ENCODE results near the gene ITPKB.

ITPKB gene

DNA sequence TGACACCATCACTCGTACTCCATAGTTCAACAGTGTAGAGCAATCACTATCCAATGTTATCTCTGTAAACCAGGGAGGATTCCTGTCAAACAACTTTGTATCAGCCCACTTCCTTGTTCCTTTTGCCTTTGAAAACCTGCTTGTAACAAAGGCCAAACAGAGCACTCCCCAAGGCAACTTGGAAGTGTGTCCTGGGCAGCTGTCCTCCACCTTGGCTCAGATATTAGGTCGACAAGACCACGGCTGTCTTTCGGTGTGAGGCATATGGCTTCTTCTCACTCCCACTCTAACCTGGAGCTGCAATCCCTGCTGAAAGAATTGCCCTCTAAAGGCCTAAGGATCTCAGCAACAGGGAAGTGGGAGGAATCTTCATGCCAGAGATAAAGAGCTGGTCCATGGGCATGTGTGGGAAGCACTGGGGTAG is 66.7 kb downstream of the ITPKB start:
- no peak for DNase-seq (ENCODE audit: insufficient read length, low spot score)
- FAIRE-seq, result no peak

DNA sequence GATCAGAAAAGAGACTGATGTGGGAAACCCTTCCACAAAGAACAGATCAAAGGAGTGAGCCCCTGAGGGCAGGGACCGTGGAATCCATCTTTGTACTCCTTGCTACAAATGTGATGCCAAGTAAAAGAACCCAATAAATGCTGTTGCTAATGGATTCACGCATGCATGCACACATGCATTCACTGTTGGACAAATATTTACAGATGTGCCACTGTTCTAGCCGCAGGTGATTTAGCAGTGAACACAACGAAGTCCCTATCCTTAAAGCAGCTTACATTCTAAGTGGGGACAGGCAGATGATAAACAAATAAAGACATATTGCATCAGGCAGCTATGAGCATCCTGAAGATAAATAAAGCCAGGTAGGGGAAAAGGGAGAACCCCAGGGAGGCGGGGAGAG is 67.8 kb downstream of the ITPKB start:
- FAIRE-seq, result no peak
- DNase-seq (ENCODE audit: insufficient read length, low spot score), result no peak

DNA sequence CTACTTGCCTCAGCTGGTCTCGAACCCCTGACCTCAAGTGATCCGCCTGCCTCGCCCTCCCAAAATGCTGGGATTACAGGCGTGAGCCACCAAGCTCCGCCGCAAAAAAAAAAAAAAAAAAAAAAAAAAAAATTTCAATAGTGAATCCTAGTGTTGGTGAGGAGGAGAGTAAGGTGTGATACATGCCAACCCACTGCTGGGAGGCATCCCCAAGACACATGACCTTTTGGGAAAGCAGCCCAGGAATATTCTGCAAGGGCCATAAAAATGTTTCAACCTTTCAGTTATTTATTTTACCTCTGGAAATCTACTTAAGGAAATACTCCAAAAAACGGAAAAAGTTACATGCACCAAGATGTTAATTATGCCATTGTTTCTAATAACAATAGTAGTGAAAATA is 69.0 kb downstream of the ITPKB start:
- no peak for FAIRE-seq
- DNase-seq (ENCODE audit: insufficient read length, low spot score), result no peak

DNA sequence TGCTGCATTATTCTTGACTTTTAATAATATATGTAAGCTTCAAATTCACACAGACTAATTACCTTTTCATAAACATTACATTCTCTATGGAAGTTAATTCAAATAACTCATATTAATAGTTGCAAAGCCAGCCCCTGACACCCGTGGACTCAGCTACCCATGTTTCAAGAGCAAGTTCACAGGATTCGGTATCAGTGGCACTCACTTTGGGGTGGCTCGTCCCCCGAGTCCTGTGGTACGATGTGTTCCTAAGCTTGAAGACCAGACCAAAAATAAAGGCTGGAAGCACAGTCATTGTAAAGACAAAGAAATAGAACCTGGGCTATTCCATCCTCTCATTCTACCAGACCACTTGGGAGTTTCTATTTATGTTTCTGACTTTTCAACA is 70.9 kb downstream of the ITPKB start:
- DNase-seq (ENCODE audit: insufficient read length, low spot score) (no peak), FAIRE-seq (no peak)

DNA sequence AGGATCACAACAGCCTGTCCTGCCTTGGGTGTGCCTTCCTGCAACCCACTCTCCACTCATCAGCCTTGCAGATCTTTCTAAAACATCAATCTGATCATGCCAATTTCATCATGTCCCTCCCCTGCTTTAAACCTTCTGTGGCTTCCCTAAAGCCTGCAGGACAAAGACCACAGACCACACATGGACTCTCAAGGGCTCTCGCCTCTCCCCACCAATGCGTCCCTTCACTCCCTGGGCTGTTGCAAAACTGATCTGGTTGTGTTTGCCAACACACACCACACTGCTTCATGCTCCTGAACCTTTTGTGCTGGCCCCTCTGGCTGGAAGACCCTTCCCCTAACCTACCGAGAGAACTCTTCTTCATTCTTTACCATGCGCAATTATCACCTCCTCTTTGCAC is 72.4 kb downstream of the ITPKB start:
- DNase-seq (ENCODE audit: insufficient read length, low spot score) (no peak), FAIRE-seq (no peak)

DNA sequence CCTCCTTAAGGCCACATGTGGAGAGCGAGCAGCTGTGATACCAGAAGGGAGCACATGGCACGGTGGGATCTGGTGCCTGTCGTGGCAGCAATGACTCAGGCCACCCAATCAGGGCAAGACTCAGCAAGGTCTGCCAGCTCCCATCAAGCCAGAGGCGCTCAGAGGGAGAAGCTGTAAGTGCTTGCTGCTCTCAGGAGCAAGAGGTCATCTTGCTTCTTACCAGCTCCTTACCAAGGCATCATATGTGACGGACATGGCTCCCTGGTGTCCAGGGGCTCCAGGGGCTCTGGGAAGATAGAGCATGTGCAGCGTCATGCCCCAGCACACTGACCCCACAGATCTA is 72.9 kb downstream of the ITPKB start:
- FAIRE-seq (no peak), DNase-seq (ENCODE audit: insufficient read length, low spot score) (no peak)

DNA sequence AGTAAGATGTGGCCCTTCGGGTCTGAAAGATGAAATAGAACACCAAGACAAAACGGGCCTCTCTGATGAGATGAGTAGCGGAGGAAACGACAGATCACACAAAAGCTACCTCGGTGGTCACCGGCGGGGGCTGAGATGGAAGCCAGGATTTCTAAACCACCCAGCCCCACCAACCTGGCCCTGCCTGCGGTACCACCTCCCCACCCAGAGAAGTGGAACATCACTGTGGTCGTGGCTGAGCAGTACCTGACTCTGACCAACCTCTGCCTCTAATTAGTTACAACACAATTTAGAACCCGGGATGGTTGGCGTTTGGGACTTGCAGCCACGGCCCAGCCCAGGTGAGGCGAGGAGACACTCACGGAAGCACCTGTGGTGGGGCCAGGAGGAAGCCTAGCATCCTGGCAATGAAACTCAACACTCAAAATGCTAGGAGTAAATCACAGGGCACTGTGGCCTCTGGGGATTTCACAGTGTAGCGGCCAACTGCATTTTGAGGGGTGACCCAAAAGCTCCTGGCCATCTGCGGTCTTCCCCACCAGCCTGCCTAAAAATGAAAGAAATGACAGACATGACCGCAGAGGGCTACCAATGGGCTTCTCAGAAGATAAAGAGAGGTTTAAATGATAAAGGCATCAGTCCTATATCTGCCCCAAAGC is 73.4 kb downstream of the ITPKB start:
- no peak for FAIRE-seq
- no peak for DNase-seq (ENCODE audit: insufficient read length, low spot score)

DNA sequence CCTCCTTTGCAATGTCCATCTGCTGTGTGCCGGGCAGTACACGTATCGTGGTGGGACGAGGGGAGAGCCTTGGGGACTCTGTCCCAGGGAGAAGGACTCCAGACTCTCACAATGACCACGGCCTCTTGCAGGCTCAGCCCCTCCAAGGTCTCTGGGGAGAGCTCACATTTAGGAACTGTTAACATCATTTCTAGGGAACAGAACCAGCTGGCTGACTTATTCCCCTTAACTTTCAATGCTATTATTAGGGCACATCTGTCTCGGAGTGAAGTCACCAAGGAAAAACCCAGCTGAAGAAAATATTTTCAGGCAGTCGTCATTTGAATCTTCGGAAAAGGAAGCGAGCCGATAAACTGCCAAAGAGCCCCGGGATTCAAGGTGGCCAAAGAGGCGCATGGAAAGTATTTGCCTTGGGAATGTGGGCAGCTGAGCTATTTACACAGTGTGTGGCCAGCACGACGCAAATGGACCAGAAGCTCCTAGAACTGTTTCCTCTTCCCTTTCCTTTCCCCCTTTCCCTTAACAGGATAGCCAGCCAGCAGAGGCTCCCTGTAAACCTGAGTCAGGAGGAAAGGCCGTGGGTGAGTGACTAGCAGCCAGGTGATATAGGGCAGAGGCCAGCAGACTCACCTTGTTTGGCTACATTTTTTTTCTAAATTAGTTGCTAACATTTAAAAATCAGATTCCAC is 74.5 kb downstream of the ITPKB start:
- no peak for FAIRE-seq
- no peak for DNase-seq (ENCODE audit: insufficient read length, low spot score)

DNA sequence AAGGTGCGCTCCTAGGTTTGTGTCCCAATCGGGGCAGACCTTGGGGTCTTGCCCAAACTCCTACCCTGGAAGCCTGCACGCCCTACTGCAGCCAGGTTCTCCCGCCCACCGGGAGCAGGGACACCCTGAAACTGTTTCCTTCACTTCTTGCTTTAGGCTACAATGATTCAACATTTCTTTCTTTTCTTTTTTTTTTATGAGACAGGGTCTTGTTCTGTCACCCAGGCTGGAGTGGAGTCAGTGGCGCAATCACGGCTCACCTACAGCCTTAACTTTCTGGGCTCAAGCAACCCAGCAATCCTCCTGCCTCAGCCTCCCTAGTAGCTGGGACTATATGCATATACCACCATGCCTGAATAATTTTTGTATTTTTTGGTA is 75.8 kb downstream of the ITPKB start:
- FAIRE-seq (no peak), DNase-seq (ENCODE audit: insufficient read length, low spot score) (no peak)

DNA sequence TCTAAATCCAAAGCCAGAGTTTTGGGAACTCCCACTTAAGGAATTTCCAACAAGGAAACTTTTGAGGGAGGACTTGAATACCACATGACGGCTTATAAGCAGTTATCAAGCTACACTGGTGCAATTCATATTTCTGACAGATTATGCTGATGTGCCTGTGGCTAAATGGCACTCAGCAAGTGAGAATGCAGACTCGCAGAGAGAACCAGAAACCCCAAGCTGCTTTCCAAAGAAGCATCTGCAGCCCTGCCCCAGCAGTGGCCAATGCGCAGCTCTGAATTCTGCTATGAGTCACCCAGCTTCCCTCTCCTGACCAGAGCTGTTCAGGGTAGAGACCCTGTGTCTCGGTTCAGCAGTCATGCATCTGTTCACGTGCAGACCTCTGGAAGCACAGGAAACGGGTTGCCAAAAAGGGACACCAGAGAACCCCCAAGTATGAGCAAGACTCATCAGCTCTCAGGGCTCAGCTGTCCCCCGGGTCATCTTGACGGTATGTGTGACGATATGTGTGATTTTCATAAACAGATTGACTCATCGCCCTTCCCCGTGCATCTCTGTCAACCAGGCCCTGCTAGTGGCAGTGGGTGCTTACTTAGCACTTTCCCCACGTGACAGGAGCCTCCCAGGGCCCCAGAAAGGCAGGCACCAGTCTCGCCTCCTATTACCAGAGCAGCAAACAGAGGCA is 76.3 kb downstream of the ITPKB start:
- peak; percentile 92 for DNase-seq (ENCODE audit: insufficient read length, low spot score)
- FAIRE-seq, result peak; percentile 93

DNA sequence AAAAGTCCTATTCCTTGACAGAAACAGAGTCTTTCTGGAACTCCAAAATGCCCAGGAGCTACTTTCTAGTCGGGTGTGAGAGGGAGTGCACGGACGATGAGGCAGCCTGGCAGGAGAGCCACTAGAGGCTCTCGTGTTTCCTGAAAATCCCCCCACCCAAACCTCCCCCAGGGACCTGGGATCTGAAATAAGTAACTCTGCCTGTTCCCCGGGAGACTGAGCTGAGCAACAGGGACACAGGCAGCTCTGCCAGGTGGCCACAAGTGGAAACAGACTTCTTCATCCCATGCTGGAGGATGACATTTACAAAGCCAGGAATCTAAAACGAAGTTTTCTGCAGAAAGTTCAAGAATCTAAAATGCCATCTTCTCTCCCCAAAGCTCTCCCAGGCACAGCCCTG is 77.1 kb downstream of the ITPKB start:
- DNase-seq (ENCODE audit: insufficient read length, low spot score) (no peak), FAIRE-seq (no peak)

DNA sequence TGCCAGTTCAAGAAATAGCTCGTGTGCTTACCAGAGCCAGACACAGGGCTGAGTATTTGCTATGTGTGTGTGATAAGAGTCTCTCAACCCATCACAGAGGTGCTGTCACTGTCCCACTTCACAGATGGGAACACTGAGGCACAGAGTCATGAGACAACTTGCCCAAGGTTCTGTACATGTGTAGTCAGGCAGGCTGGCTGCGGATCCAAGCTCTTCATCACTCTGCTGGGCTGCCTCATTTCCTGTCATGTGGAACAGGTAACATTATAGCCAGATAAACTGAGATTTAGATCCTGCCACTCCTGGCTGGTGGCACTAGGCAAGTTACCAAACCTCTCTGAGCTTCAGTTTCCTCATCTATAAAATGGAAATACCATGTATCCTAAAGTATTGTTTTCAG is 77.8 kb downstream of the ITPKB start:
- DNase-seq (ENCODE audit: insufficient read length, low spot score), result no peak
- no peak for FAIRE-seq

DNA sequence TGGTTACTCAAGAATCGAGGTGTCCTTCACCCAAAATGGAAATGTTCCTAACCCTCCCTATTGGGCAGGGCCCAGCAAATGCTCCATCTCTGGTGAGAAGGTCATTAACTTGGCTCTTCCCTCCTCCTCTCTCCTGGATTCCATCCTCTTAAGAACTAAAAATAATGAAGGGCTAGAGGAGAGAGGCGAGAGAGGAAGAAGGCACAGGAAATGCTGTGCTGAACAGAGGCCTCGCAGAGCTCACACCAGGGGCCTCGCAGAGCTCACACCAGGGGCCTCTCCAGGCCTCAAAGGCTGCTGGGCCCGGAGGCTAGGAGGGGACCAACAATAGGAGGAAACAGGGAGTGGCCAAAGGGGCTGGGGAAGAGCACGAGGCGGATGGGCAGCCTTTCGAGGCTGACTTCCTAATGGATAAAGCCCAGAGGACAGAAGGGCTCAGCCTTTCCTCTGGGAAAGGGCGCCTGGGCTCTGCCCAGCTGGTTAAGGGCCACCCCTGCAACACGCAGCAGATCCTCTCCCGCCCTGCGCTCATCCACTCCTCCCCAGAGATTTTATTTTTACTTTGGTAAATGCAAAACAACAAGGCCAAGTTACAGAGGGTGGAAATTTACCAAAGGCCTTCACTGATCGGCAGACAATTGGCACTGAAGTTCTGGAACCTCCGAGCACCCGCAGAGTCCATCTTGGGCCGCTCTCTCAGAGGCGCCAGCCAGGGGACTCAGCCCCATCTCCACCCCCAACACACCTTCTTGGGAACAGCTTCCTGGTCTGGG is 78.5 kb downstream of the ITPKB start:
- FAIRE-seq, result no peak
- DNase-seq (ENCODE audit: insufficient read length, low spot score), result no peak

DNA sequence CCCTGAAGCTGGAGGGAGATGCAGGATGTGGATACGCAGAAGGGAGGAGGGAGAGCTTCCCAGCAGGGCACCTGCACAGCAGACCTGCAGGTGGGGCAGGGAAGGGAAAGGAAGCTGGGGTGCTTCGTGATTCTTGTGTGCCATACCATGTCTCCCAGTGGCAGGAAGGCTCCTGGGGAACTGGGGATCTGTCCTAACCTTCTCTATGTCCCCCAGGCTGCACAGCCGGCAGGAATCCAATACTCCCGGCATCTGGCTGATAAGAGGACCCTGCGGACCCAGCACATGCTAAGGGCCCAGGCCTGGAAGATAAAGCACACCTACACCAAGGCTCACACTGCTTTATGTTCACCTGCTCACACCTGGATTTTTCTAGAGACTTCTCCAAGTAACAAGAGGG is 79.4 kb downstream of the ITPKB start:
- FAIRE-seq (no peak), DNase-seq (ENCODE audit: insufficient read length, low spot score) (no peak)

DNA sequence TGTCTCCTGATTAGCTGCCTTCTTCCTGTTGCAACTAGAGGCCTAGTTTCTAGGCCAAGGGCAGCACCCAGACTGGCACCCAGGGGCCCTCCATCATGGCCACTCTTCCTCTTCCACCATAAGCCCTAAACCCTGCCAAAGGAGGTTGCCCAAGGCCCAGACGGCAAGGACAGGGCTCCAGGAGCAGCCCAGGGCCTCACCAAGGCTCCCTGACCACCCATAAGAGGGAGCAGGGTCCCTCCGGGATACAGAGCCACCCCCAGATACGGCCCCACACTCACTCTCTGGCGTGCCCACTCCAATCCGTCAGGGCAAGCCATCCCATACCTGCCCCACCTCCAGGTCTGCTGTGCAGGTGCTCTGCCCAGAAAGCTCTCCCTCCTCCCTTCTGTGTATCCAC is 79.9 kb downstream of the ITPKB start:
- DNase-seq (ENCODE audit: insufficient read length, low spot score) (no peak), FAIRE-seq (no peak)

DNA sequence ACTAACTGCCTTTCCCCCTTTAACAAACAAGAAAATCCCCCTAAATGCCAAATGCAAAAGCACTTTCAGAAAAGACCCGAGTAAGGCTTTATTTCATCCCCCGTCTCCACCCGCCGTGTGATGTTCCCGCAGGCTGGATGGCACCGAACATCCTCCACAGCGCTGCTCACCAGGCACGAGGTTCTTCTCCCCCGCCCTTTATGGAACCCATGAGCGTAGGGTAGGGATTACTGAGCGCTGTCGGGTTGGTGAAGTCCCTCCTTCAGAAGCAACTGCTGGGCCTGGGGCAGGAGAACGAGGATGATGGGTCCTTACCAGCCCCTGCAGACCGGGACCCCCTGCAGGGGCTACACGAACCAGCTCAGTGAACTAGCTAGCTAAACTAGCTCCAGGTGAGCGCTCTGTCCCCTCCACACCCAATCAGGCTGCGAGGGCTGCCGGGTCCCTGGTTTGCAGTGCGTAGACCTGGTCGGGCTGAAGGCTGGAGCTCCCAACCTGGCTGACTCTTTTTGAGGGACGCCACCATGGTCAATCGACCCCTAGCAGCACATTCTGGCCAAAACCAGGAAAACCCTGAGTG is 80.4 kb downstream of the ITPKB start:
- DNase-seq (ENCODE audit: insufficient read length, low spot score) (no peak), FAIRE-seq (no peak)

DNA sequence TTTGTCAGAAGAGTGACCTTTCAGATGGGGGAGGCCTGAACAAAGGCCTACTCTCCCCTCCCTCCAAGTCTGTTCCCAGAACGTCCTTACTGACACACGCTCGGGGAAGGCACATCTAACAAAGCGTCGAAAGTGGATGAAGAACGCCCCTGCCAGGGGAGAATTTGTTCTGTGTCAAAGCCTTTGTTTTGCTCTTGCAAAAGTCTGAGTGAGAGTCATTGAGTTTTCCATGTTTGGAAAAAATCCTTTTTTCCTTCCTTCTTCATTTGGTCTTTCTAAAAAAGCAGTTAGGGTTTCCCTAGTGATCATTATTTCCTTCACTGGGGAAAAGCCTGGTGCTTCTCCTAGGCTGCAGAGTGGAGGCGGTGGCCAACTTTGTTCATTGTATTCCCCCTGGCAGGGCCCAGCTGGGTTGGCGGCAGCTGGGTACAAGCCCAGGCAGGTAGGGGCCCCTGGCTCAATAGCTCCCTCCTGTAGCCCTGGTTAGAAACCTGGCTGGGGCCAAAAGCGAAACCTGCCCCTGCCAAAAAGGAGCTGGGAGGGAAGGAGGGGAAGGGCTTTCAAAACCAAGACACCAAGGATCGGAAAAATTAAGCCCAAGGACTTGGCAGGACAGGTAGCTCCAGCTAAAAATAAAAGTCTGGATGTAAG is 81.1 kb downstream of the ITPKB start:
- DNase-seq (ENCODE audit: insufficient read length, low spot score), result no peak
- FAIRE-seq, result no peak

DNA sequence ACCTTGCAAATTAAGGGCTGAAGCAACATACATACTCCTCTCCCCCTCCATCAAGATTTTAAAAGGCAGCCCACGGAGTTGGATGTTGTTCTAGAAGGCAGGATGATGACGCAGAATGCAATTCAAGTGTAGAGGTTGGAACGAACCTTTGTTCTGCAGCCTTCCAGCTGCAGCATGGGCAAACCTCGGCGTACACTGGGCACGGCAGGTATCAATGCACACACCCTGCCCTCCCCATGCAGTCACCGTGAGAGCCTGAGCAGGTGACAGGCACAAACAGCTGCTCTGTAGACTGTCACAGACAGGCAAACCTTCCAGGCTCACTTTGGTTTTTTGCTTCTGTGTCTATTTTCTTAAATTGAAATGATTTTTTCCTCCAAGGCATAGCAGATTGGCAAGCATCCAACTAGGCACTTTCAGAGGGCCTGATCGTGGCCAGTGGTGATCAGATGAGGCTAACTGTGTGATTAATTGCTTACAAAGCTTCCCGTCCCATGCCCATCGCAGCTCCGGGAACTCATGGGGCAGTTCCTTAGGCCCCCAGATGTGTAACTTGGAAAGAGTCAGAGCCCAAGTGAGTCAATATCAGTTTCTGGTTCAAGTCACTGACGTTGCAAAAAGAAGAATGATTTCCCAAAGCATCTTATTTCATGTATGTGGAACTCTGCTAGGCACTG is 82.3 kb downstream of the ITPKB start:
- DNase-seq (ENCODE audit: insufficient read length, low spot score) (no peak), FAIRE-seq (no peak)

DNA sequence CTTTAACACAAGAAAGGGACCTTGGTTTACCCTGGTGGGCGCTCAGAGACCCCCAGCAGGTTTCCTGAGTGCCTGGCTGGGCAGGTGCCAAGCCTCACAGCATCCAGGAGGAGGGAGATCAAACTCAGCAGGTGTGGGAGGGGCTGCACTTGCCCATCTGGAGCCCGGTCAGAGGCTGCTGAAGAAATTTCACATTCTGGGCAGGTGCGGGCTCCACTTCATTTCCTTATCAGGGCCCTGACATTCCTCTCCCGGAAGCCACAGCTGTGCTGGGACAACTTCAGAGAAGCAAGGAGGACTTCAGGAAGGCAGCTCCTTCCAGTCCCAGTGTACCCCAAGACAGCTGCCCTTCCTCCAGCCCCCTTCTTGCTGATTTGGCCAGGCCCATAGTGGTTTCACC is 82.9 kb downstream of the ITPKB start:
- DNase-seq (ENCODE audit: insufficient read length, low spot score) (no peak), FAIRE-seq (no peak)

Data from HTR-8/SVneo (cell line).